ENCODE results near the gene POLR2C.
A peak's percentile ranks its signal among the peaks of the same experiment; 100 is the strongest.

Gene POLR2C

GRCh38 chr16:57473906-57474305 is 11.4 kb downstream of the POLR2C start:
- DNase-seq (ENCODE audit: low read depth): no peak
- TF ChIP-seq, protein P1, sequence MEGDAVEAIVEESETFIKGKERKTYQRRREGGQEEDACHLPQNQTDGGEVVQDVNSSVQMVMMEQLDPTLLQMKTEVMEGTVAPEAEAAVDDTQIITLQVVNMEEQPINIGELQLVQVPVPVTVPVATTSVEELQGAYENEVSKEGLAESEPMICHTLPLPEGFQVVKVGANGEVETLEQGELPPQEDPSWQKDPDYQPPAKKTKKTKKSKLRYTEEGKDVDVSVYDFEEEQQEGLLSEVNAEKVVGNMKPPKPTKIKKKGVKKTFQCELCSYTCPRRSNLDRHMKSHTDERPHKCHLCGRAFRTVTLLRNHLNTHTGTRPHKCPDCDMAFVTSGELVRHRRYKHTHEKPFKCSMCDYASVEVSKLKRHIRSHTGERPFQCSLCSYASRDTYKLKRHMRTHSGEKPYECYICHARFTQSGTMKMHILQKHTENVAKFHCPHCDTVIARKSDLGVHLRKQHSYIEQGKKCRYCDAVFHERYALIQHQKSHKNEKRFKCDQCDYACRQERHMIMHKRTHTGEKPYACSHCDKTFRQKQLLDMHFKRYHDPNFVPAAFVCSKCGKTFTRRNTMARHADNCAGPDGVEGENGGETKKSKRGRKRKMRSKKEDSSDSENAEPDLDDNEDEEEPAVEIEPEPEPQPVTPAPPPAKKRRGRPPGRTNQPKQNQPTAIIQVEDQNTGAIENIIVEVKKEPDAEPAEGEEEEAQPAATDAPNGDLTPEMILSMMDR (conservative IDR thresholded peaks at IDR 0.05; ENCODE audit: control insufficient read depth, insufficient read depth, low read depth, low read length): no peak
- no peak overlapping the region for H3K4me3 ChIP-seq (ENCODE audit: control insufficient read depth, low read depth, low read length)

- TF ChIP-seq, protein P1 (conservative IDR thresholded peaks at IDR 0.05; ENCODE audit: control insufficient read depth, insufficient read depth, low read depth, low read length): no peak
- no peak overlapping the region for H3K4me3 ChIP-seq (ENCODE audit: control insufficient read depth, low read depth, low read length)
- DNase-seq (ENCODE audit: low read depth): no peak
Measured at GRCh38 chr16:57474671-57475661, 12.5 kb downstream of the POLR2C start.

DNA sequence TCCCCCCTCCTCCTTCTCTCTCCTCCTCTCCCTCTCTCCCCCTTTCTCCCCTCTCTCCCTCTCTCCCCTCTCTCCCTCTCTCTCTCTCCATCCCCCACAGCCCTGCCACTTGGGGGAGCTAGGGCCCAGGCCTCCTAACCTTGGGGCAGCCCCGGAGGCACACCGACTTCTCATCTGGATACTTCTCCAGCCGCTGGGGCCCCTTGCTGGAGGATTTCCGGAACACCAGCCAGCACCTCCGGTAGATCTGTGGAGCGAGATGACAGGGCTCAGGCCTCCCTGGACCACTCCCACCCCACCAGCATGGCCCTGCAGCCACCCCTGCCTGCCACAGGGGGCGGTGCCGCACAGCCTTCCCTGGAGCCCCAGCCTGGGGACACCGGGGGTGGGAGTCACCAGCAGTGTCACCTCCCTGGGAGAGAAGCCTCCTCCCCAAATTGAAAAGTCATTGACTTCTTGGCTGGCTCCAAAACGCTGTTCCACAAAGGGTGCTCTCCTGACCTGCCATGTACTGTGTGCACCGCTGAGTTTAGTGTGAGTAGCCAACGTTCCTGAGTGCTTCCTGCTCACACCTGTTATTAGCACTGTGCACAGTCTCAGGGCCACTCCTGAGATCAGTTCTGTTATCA is 13.3 kb downstream of the POLR2C start:
- peak; percentile 18 for DNase-seq (ENCODE audit: low read depth)
- TF ChIP-seq, protein P1 (conservative IDR thresholded peaks at IDR 0.05; ENCODE audit: control insufficient read depth, insufficient read depth, low read depth, low read length): peak; percentile 56
- H3K4me3 ChIP-seq (ENCODE audit: control insufficient read depth, low read depth, low read length): no peak overlapping the region

- no peak for DNase-seq (ENCODE audit: low read depth)
- no peak overlapping the region for H3K4me3 ChIP-seq (ENCODE audit: control insufficient read depth, low read depth, low read length)
- TF ChIP-seq, protein P1 (conservative IDR thresholded peaks at IDR 0.05; ENCODE audit: control insufficient read depth, insufficient read depth, low read depth, low read length): no peak
Measured at GRCh38 chr16:57476546-57477410, 14.3 kb downstream of the POLR2C start.

- H3K4me3 ChIP-seq (ENCODE audit: control insufficient read depth, low read depth, low read length): no peak overlapping the region
- TF ChIP-seq, protein P1 (conservative IDR thresholded peaks at IDR 0.05; ENCODE audit: control insufficient read depth, insufficient read depth, low read depth, low read length): no peak
- DNase-seq (ENCODE audit: low read depth): no peak
Measured at GRCh38 chr16:57477531-57478202, 15.2 kb downstream of the POLR2C start.
